Spleen (tissue), 11 donors: ENCODE data around the gene FDXR. TPM values are rescaled to one million over a fixed set of nuclear protein-coding genes. Genes with fewer than 3 reads are reported as not detected.

Experiments
- DNase-seq: peaks from one replicate; pipeline ENCODE4 v3.0.0-alpha.2; 2020
- H3K27ac ChIP-seq, 8 donors: fragments of 200-600 bp; sonication (generic) in 7 of 8; 1 replicate in 4 of 8; 2 replicates in 4 of 8; pipeline versions ENCODE4 v1.5.0 to v1.8.0; 2016 to 2021; ENCODE audit warnings: inconsistent platforms in 4 of 8, mild to moderate bottlenecking in 4 of 8, moderate library complexity in 1 of 8
- H3K27me3 ChIP-seq, 7 donors: fragments of 200-600 bp; sonication (generic) in 6 of 7; replicated peaks in 1 of 7; 1 replicate in 4 of 7; 2 replicates in 3 of 7; pipeline versions ENCODE4 v1.5.0 to v1.8.0; 2016 to 2021; ENCODE audit warnings: inconsistent platforms in 3 of 7, mild to moderate bottlenecking in 1 of 7
- H3K36me3 ChIP-seq, 6 donors: fragments of 200-600 bp; sonication (generic) in 5 of 6; 1 replicate in 4 of 6; 2 replicates in 2 of 6; pipeline versions ENCODE4 v1.5.0 to v1.8.0; 2016 to 2021; ENCODE audit warnings: inconsistent platforms in 2 of 6
- H3K4me1 ChIP-seq, 6 donors: fragments of 200-600 bp; sonication (generic) in 5 of 6; 1 replicate in 3 of 6; 2 replicates in 3 of 6; pipeline versions ENCODE4 v1.5.0 to v1.8.0; 2016 to 2021; ENCODE audit warnings: inconsistent platforms in 3 of 6
- H3K4me3 ChIP-seq, 8 donors: fragments of 200-600 bp; sonication (generic) in 7 of 8; 1 replicate in 4 of 8; 2 replicates in 4 of 8; pipeline versions ENCODE4 v1.5.0 to v1.8.0; 2016 to 2021; ENCODE audit warnings: inconsistent platforms in 4 of 8, mild to moderate bottlenecking in 4 of 8, moderate library complexity in 2 of 8
- H3K9me3 ChIP-seq, 8 donors: fragments of 200-600 bp; sonication (generic) in 7 of 8; 1 replicate in 4 of 8; 2 replicates in 4 of 8; pipeline versions ENCODE4 v1.5.0 to v1.8.0; 2016 to 2021; ENCODE audit warnings: inconsistent platforms in 4 of 8
- POLR2A ChIP-seq, 3 donors: fragments of 450-650 bp; IDR thresholded peaks; one replicate each; pipeline ENCODE4 v1.5.1; 2017; ENCODE audit warnings: antibody characterized with exemption in 3 of 3, mild to moderate bottlenecking in 1 of 3
- POLR2AphosphoS5 ChIP-seq, 3 donors: sonication (generic); formaldehyde crosslinking; IDR thresholded peaks; one replicate each; pipeline ENCODE4 v1.5.1; 2017; ENCODE audit warnings: antibody characterized with exemption in 3 of 3
- WGBS, 5 donors: extraction: QIAGEN DNeasy Blood & Tissue Kit in 3 of 5; methylation state at CpG; one replicate each; pipeline versions ENCODE4 v1.1.5 to v1.1.7; 2013 to 2018; 5-methylcytosine and 5-hydroxymethylcytosine counted together
- intact Hi-C: fragments of 100-400 bp; cut with DNase I; formaldehyde crosslinking; loops from one replicate; pipeline ENCODE4 v1.15.0; 2023; ENCODE audit warnings: low total_unique reads
- polyA plus RNA-seq, 3 donors: library from polyadenylated mRNA; stranded (reverse); fragments of 200-250 nt; gene quantifications; one replicate each; pipeline ENCODE4 v1.2.1, GENCODE V29; 2013
- total RNA-seq, 7 donors: library from RNA; depleted of rRNA in 3 of 7; stranded (reverse); fragments of >200 nt in 3 of 7; fragmentation: NEBNext Ultra II Directional in 4 of 7; extraction: Animal tissue kit (Norgen Biotek cat#: 25700) in 4 of 7; gene quantifications; one replicate each; pipeline versions ENCODE4 v1.1.0 to v1.2.1, GENCODE V29; 2016 to 2021
- TF ChIP-seq, protein P1 (sequence below), 11 experiments: fragments of 200-600 bp in 7 of 11; fragments of 450-650 bp in 4 of 11; sonication (generic) in 4 of 11; IDR thresholded peaks in 8 of 11; conservative IDR thresholded peaks in 3 of 11; 1 replicate in 7 of 11; 2 replicates in 4 of 11; pipeline versions ENCODE4 v1.4.0 to v1.8.0; 2016 to 2021; ENCODE audit warnings: antibody characterized with exemption in 11 of 11, inconsistent platforms in 4 of 11, mild to moderate bottlenecking in 1 of 11
- donor health status: healthy with polysubstance abuse.
- donor health status: DM: no; HTN: no; CAD: no; lungs with moderate emphysema.
- donor health status: DM: no; HTN: no; CAD: no.
- donor health status: Bipolar disorder and iron deficiency.
- donor health status: healthy.
- donor health status: DM: no; HTN: no; CAD: no.
- donor health status: DM: yes; HTN: yes; CAD: no.

The FDXR gene
- total and polyA plus RNA-seq, 10 donors = 13.6 to 114 (median 40.9) TPM

DNA sequence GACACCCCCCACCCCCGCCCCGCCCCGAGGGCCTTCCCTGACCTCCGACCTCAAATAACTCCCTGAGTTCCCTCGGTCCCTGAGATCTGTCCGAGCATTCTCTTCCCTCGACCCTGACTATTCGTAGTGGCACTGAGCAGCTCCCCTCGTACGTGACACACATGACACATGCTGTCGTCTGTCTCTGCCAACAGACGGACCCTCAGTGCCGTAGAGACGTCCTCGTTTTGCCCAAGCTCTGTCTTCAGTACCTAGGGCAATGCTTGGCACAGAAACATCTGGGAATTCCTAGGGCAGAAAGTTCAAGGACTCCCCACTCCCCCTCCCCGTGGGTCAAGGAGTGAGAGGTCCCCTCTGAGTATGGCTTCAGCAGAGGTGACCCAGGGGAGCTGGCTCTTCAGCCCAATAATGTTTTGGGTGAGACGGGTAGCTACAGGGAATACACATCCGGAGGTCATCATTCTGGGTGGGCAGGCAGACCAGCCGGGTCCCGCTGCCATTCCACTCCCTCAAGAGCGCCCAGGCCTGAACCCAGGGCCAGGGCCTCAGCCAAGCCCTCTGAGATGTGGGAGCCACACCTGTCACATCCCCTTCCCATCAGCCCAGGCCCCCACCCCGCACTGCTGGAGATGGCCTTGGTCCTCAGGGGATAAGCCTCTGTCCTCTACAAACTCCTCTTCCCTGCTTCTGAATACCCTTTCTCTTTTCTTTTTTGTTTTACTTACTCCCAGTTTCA, 21.3 kb upstream of the FDXR start:
- H3K27me3 ChIP-seq = peaks cover 0 to 64% (median 26%) of the 10 kb centered on the region in 7 donors

DNA sequence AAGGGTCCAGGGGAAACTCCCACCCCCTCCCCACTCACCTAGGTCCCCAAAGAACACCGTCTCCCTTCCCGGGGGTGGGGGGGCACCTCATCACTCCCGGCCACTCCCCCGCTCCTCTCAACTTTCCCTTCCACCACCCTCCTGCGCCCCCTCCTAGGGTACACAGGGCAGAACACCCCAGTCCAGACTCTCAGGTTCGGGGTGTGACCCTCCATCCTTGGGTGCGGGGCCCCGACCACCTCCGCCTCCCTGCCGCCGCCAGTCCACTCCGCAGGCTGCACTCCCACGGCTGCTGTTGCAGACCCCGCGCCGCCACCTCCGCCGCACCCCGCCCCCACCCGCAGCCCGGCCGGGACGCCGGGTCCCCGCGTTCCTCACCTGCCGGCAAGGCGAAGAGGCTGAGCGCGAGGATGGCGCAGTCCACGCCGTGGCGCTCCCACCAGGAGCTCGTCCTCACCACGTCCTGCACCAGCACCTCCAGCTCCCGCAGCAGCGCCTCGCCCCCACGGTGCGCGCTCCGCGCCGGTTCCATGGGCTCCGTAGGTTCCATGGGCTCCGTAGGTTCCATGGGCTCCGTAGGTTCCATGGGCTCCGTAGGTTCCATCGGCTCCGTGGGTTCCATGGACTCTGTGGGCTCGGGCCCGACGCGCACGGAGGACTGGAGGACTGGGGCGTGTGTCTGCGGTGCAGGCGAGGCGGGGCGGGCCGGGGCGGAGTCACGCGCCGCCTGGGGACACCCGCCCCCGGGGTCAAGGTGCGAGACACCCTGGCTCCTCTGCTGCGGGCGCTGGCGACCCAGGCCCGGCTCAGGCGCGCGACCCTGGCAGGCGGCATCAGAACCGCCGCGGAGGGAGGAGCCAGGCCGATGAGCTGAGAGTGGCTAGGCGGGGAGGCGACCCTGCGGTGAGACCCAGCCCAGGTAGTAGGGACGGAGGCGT, 20.4 kb upstream of the FDXR start, which contains the start of gene FADS6:
FADS6 (minus strand) TSS at position 660 of the 938 bp plus-strand sequence; CDS start at position 622, 38 bp downstream.
- Histone ChIP-seq H3K4me1 (peaks cover 4 to 26% (median 18%) of the 10 kb centered on the region in 6 donors), H3K9me3 (no peaks in the 10 kb centered on the region), H3K27me3 (peaks cover 0 to 70% (median 26%) of the 10 kb centered on the region in 7 donors), H3K36me3 (no peaks in the 10 kb centered on the region), H3K27ac (peak within 1 kb of the TSS in 1 of 8 donors; percentile 14), H3K4me3 (peak within 1 kb of the TSS; percentile 17 to 65 (median 31))
- intact Hi-C loops = no loop called here
- no peak for DNase-seq
- TF ChIP-seq POLR2A (IDR thresholded peaks at IDR 0.05) = no peak
- TF ChIP-seq, protein P1, sequence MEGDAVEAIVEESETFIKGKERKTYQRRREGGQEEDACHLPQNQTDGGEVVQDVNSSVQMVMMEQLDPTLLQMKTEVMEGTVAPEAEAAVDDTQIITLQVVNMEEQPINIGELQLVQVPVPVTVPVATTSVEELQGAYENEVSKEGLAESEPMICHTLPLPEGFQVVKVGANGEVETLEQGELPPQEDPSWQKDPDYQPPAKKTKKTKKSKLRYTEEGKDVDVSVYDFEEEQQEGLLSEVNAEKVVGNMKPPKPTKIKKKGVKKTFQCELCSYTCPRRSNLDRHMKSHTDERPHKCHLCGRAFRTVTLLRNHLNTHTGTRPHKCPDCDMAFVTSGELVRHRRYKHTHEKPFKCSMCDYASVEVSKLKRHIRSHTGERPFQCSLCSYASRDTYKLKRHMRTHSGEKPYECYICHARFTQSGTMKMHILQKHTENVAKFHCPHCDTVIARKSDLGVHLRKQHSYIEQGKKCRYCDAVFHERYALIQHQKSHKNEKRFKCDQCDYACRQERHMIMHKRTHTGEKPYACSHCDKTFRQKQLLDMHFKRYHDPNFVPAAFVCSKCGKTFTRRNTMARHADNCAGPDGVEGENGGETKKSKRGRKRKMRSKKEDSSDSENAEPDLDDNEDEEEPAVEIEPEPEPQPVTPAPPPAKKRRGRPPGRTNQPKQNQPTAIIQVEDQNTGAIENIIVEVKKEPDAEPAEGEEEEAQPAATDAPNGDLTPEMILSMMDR (IDR thresholded peaks at IDR 0.05 in 8 of 11, conservative IDR thresholded peaks at IDR 0.05 in 3 of 11) = no peak
- peak in 1 of 3 donors; percentile 42 for TF ChIP-seq POLR2AphosphoS5 (IDR thresholded peaks at IDR 0.05)
- WGBS, 5 donors = 5 to 7% (median 6%) methylated on average over 46 to 86 of the region's 86 CpGs

More for the DNA sequence above, 21.3 kb upstream of the FDXR start:
- H3K27ac ChIP-seq = no peak overlapping the region
- peak overlapping the region in 7 of 8 donors; percentile 17 to 65 (median 32) for H3K4me3 ChIP-seq
- DNase-seq = no peak
- no peaks in the 10 kb centered on the region for H3K36me3 ChIP-seq
- intact Hi-C loops = no loop called here
- no peaks in the 10 kb centered on the region for H3K9me3 ChIP-seq
- TF ChIP-seq POLR2A (IDR thresholded peaks at IDR 0.05) (no peak), POLR2AphosphoS5 (IDR thresholded peaks at IDR 0.05) (no peak)
- TF ChIP-seq, protein P1 (IDR thresholded peaks at IDR 0.05 in 8 of 11, conservative IDR thresholded peaks at IDR 0.05 in 3 of 11) = no peak
- H3K4me1 ChIP-seq = peaks cover 4 to 26% (median 18%) of the 10 kb centered on the region in 6 donors
- 32 to 45% (median 33%) methylated on average over 15 to 22 of the region's 22 CpGs for WGBS, 5 donors

DNA sequence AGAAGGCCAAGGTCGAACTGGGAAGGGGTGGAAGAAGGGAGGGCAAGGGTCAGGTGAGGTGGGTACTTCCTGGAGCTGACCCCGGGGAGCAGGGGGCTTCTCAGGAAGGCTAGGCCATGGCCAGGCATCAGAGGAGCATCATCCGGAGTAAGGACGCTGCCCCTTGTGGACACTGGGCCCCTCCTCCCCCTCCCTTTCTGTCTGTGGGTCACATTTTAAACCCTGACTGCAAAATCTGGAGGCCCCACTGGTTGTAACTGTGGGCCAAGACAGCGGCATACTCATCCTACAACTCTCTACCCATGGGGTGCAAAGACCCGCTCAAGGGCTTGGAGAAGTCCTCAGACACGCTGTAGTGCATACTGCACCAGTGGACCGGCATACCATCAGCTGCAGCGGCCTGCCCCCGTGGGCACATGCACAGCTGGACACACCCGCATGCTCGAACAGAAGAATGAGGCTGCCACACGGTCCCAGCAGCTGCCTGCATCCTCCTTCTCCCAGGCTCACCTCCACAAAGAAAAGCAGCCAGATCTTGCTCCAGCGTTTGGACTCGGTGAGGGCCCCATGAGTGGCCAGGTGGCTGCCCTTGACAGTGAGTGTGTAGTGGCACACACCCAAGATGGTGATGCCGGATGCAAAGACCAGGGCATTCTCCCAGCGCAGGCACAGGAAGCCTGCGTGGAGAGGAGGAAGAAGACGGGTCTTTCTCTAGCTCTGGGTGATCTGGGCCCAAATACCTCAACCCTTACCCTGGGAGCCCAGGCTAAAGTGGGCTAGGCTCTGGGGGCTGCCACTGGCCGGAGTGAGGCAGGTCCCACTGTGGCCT, 19.4 kb upstream of the FDXR start:
- Histone ChIP-seq H3K4me3 (peak overlapping the region in 6 of 8 donors; percentile 24 to 65 (median 36)), H3K36me3 (no peaks in the 10 kb centered on the region), H3K4me1 (peaks cover 4 to 26% (median 18%) of the 10 kb centered on the region in 6 donors), H3K27ac (peak overlapping the region in 1 of 8 donors; percentile 14), H3K27me3 (peaks cover 0 to 76% (median 26%) of the 10 kb centered on the region in 7 donors), H3K9me3 (no peaks in the 10 kb centered on the region)
- intact Hi-C loops = no loop called here
- 53 to 68% (median 64%) methylated on average over 13 to 20 of the region's 20 CpGs for WGBS, 5 donors
- TF ChIP-seq POLR2AphosphoS5 (IDR thresholded peaks at IDR 0.05) = peak in 1 of 3 donors; percentile 42
- TF ChIP-seq, protein P1 (IDR thresholded peaks at IDR 0.05 in 8 of 11, conservative IDR thresholded peaks at IDR 0.05 in 3 of 11) = no peak
- no peak for TF ChIP-seq POLR2A (IDR thresholded peaks at IDR 0.05)
- DNase-seq = no peak
